NT2/D1 (cell line): ENCODE data around the gene MEX3A.

Experiments used
- SUZ12 ChIP-seq: IDR thresholded peaks from 2 replicates; pipeline ENCODE4 v1.6.1; 2011; ENCODE audit not compliant: insufficient read length, insufficient read depth; ENCODE audit errors: extremely low read depth
- YY1 ChIP-seq: IDR thresholded peaks from 2 replicates; pipeline ENCODE4 v1.6.1; 2011; ENCODE audit not compliant: insufficient read length, insufficient read depth
- ZNF274 ChIP-seq: IDR thresholded peaks from 2 replicates; pipeline ENCODE4 v1.6.1; 2011; ENCODE audit warnings: mild to moderate bottlenecking, low read depth, low read length

DNA sequence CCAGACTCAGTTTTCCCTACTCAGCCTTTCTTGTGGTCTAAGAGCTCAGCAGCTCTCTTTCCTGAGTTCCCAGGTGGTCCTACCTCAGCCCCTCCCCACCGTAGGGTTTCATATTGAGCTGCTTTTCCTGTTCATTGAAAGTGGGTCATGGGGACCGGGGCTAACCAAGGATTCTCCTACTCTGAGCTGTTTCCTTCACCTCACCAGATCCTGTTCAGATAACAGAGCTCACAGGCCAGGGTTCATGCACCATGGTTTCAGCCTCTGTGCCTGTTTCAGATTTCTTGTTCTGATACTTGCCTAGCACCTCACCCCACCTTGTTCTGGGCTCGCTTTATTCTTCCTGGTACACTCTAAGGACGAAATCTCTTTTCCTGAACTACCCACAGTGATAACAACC is 37.2 kb downstream of the MEX3A start:
- no peak for TF ChIP-seq ZNF274
- TF ChIP-seq YY1 = no peak
- no peak for TF ChIP-seq SUZ12
